Measurements from ENCODE around the gene ZNF277. TPM values are rescaled to one million over a fixed set of nuclear protein-coding genes. Genes with fewer than 3 reads are reported as not detected.

The ZNF277 gene
- total RNA-seq, 1 donor from 2014 or later: 25.9 TPM

- H3K27me3 Mint-ChIP-seq: no peaks in the 10 kb centered on the region
- no peaks in the 10 kb centered on the region for H3K9me3 Mint-ChIP-seq (ENCODE audit: low read depth)
- H3K4me1 Mint-ChIP-seq (ENCODE audit: low read depth): peaks cover 8% of the 10 kb centered on the region
- no peak for TF ChIP-seq CTCF (IDR thresholded peaks at IDR 0.05; ENCODE audit: unreplicated experiment)
- H3K36me3 Mint-ChIP-seq (ENCODE audit: insufficient read depth): no peaks in the 10 kb centered on the region
- no peak overlapping the region for H3K27ac Mint-ChIP-seq
- DNase-seq (ENCODE audit: low spot score, unreplicated experiment): no peak
- no peak overlapping the region for H3K4me3 Mint-ChIP-seq (ENCODE audit: low read depth)
These were observed 160.4 kb downstream of the ZNF277 start for GRCh38 chr7:112366886-112367285.

GRCh38 chr7:112370436-112370835 lies 163.9 kb downstream of the ZNF277 start:
- Mint-ChIP-seq H3K27me3 (no peaks in the 10 kb centered on the region), H3K4me1 (ENCODE audit: low read depth) (no peaks in the 10 kb centered on the region), H3K4me3 (ENCODE audit: low read depth) (no peak overlapping the region), H3K9me3 (ENCODE audit: low read depth) (no peaks in the 10 kb centered on the region), H3K27ac (no peak overlapping the region), H3K36me3 (ENCODE audit: insufficient read depth) (no peaks in the 10 kb centered on the region)
- no peak for TF ChIP-seq CTCF (IDR thresholded peaks at IDR 0.05; ENCODE audit: unreplicated experiment)
- DNase-seq (ENCODE audit: low spot score, unreplicated experiment): no peak

GRCh38 chr7:112371701-112372100 lies 165.2 kb downstream of the ZNF277 start:
- no peak for DNase-seq (ENCODE audit: low spot score, unreplicated experiment)

GRCh38 chr7:112372101-112372500 lies 165.6 kb downstream of the ZNF277 start:
- no peaks in the 10 kb centered on the region for H3K27me3 Mint-ChIP-seq
- H3K9me3 Mint-ChIP-seq (ENCODE audit: low read depth): no peaks in the 10 kb centered on the region
- TF ChIP-seq CTCF (IDR thresholded peaks at IDR 0.05; ENCODE audit: unreplicated experiment): no peak
- no peak overlapping the region for H3K4me3 Mint-ChIP-seq (ENCODE audit: low read depth)
- DNase-seq (ENCODE audit: low spot score, unreplicated experiment): no peak
- H3K36me3 Mint-ChIP-seq (ENCODE audit: insufficient read depth): no peaks in the 10 kb centered on the region
- H3K4me1 Mint-ChIP-seq (ENCODE audit: low read depth): no peaks in the 10 kb centered on the region
- H3K27ac Mint-ChIP-seq: no peak overlapping the region

More at GRCh38 chr7:112371701-112372100, 165.2 kb downstream of the ZNF277 start:
- H3K4me1 Mint-ChIP-seq (ENCODE audit: low read depth): no peaks in the 10 kb centered on the region
- H3K9me3 Mint-ChIP-seq (ENCODE audit: low read depth): no peaks in the 10 kb centered on the region
- no peak overlapping the region for H3K4me3 Mint-ChIP-seq (ENCODE audit: low read depth)
- no peak overlapping the region for H3K27ac Mint-ChIP-seq
- H3K36me3 Mint-ChIP-seq (ENCODE audit: insufficient read depth): no peaks in the 10 kb centered on the region
- no peak for TF ChIP-seq CTCF (IDR thresholded peaks at IDR 0.05; ENCODE audit: unreplicated experiment)
- no peaks in the 10 kb centered on the region for H3K27me3 Mint-ChIP-seq

GRCh38 chr7:112377593-112377992 lies 171.1 kb downstream of the ZNF277 start:
- Mint-ChIP-seq H3K27ac (no peak overlapping the region), H3K4me3 (ENCODE audit: low read depth) (no peak overlapping the region), H3K9me3 (ENCODE audit: low read depth) (peaks cover 5% of the 10 kb centered on the region), H3K4me1 (ENCODE audit: low read depth) (no peaks in the 10 kb centered on the region), H3K36me3 (ENCODE audit: insufficient read depth) (no peaks in the 10 kb centered on the region), H3K27me3 (no peaks in the 10 kb centered on the region)
- no peak for DNase-seq (ENCODE audit: low spot score, unreplicated experiment)
- TF ChIP-seq CTCF (IDR thresholded peaks at IDR 0.05; ENCODE audit: unreplicated experiment): no peak

Measured in progenitor cell of endocrine pancreas (in vitro differentiated cells).